ENCODE measurements around the gene THAP8.

The THAP8 gene, protein sequence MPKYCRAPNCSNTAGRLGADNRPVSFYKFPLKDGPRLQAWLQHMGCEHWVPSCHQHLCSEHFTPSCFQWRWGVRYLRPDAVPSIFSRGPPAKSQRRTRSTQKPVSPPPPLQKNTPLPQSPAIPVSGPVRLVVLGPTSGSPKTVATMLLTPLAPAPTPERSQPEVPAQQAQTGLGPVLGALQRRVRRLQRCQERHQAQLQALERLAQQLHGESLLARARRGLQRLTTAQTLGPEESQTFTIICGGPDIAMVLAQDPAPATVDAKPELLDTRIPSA

DNA sequence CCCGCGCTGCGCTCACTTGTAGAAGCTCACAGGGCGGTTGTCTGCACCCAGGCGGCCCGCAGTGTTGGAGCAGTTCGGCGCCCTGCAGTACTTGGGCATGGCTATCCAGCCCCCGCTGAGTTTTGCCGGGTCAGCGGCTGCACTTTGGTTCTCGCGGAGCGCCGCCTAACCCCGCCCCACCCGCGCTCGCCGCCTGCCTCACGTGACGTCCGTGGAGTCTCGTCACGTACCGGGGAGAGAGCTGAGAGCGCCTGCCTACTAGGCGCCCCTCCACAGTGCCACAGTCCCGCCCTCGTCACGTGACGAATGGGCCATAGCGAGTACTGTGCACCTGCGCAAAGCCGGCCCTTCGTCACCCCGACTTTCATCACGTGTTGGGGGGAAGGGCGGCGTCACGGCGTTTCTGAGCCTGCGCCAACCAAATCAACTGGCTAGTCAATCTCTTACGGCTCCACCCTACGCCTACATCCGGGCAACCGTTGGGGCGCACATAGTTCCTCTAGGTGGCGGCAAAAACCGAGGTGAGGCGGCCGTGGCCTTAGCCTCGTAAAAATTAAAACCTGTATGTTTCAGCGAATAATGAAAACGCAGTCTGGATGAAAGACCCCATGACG, at the start of gene THAP8:
THAP8 (minus strand) TSS at position 167 of the 614 bp plus-strand sequence; CDS start at position 99, 68 bp downstream.
- TF ChIP-seq, protein P1, sequence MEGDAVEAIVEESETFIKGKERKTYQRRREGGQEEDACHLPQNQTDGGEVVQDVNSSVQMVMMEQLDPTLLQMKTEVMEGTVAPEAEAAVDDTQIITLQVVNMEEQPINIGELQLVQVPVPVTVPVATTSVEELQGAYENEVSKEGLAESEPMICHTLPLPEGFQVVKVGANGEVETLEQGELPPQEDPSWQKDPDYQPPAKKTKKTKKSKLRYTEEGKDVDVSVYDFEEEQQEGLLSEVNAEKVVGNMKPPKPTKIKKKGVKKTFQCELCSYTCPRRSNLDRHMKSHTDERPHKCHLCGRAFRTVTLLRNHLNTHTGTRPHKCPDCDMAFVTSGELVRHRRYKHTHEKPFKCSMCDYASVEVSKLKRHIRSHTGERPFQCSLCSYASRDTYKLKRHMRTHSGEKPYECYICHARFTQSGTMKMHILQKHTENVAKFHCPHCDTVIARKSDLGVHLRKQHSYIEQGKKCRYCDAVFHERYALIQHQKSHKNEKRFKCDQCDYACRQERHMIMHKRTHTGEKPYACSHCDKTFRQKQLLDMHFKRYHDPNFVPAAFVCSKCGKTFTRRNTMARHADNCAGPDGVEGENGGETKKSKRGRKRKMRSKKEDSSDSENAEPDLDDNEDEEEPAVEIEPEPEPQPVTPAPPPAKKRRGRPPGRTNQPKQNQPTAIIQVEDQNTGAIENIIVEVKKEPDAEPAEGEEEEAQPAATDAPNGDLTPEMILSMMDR (IDR thresholded peaks at IDR 0.05; ENCODE audit: low read depth, low read length, missing control alignments): peak; percentile 41
- peak; percentile 96 for DNase-seq (ENCODE audit: extremely low read depth, low read depth)
- peak within 1 kb of the TSS; percentile 72 for H3K4me3 ChIP-seq (replicated peaks; ENCODE audit: low read depth, low read length)

DNA sequence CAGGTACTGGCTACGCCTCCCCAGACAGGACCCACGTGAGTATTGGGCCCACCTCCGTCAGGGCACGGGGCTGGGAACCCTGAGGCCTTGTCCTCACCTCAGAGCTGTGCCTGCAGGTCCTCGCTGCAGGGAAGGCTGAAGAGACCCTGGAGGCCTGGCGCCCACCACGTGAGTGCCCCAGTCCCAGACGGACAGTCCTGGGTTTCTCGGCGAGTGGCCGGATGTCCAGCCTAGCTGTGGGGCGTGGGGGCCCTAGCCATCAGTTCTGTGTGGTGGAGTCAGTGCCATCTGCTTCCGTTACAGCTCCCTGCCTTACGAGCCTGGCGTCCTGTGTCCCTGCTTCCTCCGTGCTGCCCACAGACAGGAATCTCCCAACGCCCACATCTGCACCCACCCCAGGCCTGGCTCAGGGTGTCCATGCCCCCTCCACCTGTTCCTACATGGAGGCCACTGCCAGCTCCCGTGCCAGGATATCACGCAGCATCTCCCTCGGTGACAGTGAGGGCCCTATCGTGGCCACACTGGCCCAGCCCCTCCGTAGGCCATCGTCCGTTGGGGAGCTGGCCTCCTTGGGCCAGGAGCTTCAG, 49.0 kb upstream of the THAP8 start:
- TF ChIP-seq, protein P1 (IDR thresholded peaks at IDR 0.05; ENCODE audit: low read depth, low read length, missing control alignments): no peak
- no peak for DNase-seq (ENCODE audit: extremely low read depth, low read depth)
- no peak overlapping the region for H3K4me3 ChIP-seq (replicated peaks; ENCODE audit: low read depth, low read length)

- H3K4me3 ChIP-seq (replicated peaks; ENCODE audit: low read depth, low read length): no peak overlapping the region
- no peak for DNase-seq (ENCODE audit: extremely low read depth, low read depth)
- TF ChIP-seq, protein P1 (IDR thresholded peaks at IDR 0.05; ENCODE audit: low read depth, low read length, missing control alignments): no peak
Observed at GRCh38 chr19:36101550-36102327, 47.7 kb upstream of the THAP8 start.

DNA sequence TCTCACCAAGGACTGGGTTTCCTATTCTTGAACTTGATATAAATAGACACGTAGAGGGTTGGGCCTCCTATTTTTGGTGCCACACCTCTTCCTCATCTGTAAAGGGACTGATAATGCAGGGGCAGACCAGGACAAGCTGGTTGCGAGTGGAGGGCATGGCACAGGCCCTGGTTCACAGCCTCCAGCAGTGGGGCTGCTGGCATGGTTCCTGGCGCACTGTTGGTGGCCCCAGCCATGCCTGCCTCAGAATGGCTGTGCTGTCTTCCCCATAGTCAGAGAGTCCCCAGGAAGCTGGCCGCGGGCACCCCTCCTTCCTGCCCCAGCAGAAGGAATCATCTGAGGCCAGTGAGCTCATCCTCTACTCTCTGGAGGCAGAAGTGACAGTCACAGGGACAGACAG, 46.4 kb upstream of the THAP8 start:
- H3K4me3 ChIP-seq (replicated peaks; ENCODE audit: low read depth, low read length): no peak overlapping the region
- TF ChIP-seq, protein P1 (IDR thresholded peaks at IDR 0.05; ENCODE audit: low read depth, low read length, missing control alignments): no peak
- DNase-seq (ENCODE audit: extremely low read depth, low read depth): no peak

DNA sequence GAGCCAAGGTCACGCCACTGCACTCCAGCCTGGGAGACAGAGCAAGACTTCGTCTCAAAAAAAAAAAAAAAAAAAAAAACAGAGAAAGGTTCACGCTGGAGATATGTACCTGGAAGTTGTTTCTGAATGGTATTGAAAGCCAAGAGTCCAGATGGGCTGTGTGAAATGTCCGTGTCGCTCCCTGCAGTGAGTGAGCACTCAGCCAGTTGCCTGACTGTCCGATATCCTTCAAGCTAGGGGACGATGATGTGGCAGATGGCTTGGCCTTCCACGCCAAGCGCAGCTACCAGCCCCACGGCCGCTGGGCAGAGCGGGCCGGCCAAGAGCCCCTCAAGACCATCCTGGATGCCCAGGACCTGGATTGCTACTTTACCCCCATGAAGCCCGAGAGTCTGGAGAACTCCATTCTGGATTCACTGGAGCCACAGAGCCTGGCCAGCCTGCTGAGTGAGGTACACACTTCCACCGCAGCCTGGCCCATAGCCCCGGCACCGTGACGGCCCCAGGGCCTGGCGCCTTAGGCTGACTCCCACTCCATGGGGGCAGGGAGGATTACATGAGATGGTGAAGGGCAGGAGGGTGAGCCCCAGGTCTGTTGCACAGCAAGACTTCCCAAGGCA, 45.2 kb upstream of the THAP8 start:
- no peak overlapping the region for H3K4me3 ChIP-seq (replicated peaks; ENCODE audit: low read depth, low read length)
- TF ChIP-seq, protein P1 (IDR thresholded peaks at IDR 0.05; ENCODE audit: low read depth, low read length, missing control alignments): no peak
- no peak for DNase-seq (ENCODE audit: extremely low read depth, low read depth)

DNA sequence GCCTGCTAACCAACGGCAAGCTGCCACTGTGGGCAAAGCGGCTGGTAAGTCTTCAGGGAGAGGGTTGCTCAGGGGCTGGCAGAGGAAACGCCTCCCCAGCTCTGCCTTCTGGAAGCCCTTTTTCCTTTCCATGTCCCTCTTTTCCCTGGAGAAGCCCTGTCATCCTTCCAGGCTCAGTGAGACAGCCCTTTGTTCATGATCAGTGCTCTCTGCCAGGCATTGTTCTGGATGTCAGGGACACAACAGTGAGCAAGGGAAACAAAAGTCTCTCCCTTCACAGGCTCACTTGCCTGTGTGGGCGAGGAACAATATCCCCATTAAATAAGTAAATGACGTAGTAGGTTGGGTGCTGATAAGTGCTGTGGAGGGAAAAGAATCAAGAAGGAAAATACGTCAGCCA, 43.0 kb upstream of the THAP8 start:
- H3K4me3 ChIP-seq (replicated peaks; ENCODE audit: low read depth, low read length): no peak overlapping the region
- no peak for DNase-seq (ENCODE audit: extremely low read depth, low read depth)
- TF ChIP-seq, protein P1 (IDR thresholded peaks at IDR 0.05; ENCODE audit: low read depth, low read length, missing control alignments): no peak

Measured in HFF-Myc (cell line).